Subcutaneous abdominal adipose tissue (tissue), 5 donors: ENCODE results near the gene PPIL6.

Experiments
- H3K27ac ChIP-seq: one replicate; pipeline ENCODE4 v1.7.0; 2013; ENCODE audit warnings: low read depth, mild to moderate bottlenecking, inconsistent platforms, low read length, moderate library complexity
- H3K27me3 ChIP-seq, 5 donors: one replicate each; pipeline ENCODE4 v1.7.0; 2013; ENCODE audit warnings: low read length in 5 of 5, inconsistent platforms in 1 of 5; ENCODE audit not compliant: control insufficient read depth in 5 of 5, insufficient read depth in 4 of 5
- H3K36me3 ChIP-seq, 5 donors: one replicate each; pipeline ENCODE4 v1.7.0; 2013; ENCODE audit warnings: low read length in 5 of 5; ENCODE audit not compliant: control insufficient read depth in 5 of 5, insufficient read depth in 5 of 5
- H3K4me1 ChIP-seq, 5 donors: one replicate each; pipeline ENCODE4 v1.7.0; 2013; ENCODE audit warnings: low read length in 5 of 5, mild to moderate bottlenecking in 3 of 5, moderate library complexity in 1 of 5; ENCODE audit not compliant: control insufficient read depth in 5 of 5, insufficient read depth in 5 of 5
- H3K4me3 ChIP-seq, 5 donors: one replicate each; pipeline ENCODE4 v1.7.0; 2013; ENCODE audit warnings: low read length in 5 of 5, low read depth in 1 of 5
- H3K9ac ChIP-seq, 5 donors: one replicate each; pipeline ENCODE4 v1.7.0; 2013; ENCODE audit warnings: low read length in 5 of 5, mild to moderate bottlenecking in 4 of 5, moderate library complexity in 3 of 5
- H3K9me3 ChIP-seq, 5 donors: one replicate each; pipeline ENCODE4 v1.7.0; 2013; ENCODE audit warnings: low read length in 5 of 5; ENCODE audit not compliant: control insufficient read depth in 5 of 5
- donor health status: healthy.
- donor health status: healthy.
- donor health status: healthy.
- donor health status: healthy.
- donor health status: healthy.

PPIL6 gene

DNA sequence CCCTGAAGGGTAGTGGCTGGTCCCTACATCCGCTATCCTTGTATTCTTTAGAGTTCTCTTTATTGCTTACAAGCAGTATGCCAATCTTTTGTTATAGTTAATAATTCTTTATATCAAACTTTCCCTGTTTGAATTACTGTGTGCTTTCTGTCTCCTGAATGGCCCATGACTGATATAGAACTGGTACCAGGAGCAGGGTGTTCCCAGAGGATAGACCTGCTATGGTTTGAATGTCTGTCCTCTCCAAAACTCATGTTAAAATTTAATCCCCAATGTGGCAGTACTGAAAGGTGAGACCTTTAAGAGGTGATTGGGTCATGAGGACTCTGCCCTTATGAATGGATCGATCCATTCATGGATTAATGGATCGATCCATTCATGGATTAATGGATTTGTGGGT, 84.2 kb downstream of the PPIL6 start:
- H3K4me1 ChIP-seq: peaks cover 0 to 23% (median 18%) of the 10 kb centered on the region in 5 donors
- H3K9ac ChIP-seq: no peak overlapping the region
- no peak overlapping the region for H3K27ac ChIP-seq
- H3K36me3 ChIP-seq: peaks cover 24 to 67% (median 44%) of the 10 kb centered on the region in 5 donors
- no peak overlapping the region for H3K4me3 ChIP-seq
- H3K27me3 ChIP-seq: no peaks in the 10 kb centered on the region
- peaks cover 0 to 7% (median 0%) of the 10 kb centered on the region in 5 donors for H3K9me3 ChIP-seq

DNA sequence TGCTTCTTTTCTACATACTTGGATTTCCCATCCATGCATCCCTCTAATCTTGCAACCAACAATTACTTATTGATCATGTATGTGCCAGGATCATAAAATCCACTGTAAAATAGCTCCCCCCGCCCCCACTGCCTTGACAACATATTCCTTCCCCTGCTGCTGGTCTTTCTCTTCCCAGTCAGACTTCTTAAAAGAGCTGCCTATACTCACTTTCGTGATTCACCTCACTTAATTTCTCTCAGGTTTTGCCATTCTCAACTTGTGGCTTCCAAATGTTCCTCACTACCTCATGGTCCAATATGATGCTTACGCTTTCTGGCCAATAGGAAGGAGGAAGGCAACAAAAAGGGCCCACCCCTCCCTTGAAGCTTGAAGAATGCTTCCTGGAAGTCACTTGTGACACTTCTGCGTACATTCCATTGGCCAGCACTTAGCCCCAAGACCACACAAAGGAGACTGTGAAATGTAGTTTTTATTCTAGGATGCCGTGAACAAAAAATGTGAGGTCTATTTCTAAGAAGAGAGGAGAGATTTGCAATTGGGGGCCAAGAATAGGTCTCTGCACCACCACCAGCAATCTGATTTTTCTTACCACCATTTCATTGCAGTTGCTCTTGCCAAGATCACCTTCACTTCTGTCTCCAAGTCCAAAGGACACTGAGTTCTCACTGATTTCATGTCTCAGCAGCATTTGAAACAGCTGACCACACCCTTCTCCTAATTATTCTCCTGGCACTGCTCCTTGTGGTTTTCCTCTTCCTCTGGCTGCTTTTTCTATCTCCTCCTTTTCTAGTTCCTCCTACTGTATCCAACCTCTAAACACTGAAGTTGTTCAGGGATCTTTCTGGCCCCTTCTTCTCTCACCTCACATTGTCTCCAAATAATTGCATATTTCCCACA, 88.9 kb downstream of the PPIL6 start:
- Histone ChIP-seq H3K27ac (no peak overlapping the region), H3K27me3 (no peaks in the 10 kb centered on the region), H3K4me1 (peaks cover 2 to 45% (median 30%) of the 10 kb centered on the region in 5 donors)

DNA sequence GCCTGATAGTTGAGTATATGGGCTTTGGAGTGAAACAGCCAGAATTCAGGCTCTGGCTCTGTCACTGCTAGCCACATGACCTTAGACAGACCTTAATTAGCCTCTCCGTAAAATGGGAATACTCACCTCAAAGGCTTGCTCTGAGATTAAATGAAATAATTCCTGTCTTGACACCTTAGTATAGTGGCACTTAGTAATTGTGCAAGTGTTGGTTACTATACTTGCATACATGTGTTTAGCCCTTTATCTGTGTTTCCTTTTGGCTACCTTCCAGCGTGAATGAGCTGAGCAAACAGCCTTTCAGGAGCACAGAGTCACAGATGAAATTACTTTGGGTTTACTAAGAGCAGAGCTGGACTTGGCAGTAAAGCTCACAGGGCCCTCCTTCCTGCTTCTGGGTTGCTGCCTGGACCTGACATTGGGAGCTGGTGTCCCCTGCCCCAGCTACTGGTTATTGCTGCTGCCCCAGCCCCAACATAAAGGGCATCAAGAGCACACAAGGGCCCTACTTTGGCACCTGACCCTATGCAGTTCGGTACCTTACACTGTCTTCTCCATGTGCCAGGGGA, 90.9 kb downstream of the PPIL6 start:
- H3K4me3 ChIP-seq: no peak overlapping the region
- H3K4me1 ChIP-seq: peaks cover 2 to 45% (median 30%) of the 10 kb centered on the region in 5 donors
- H3K27me3 ChIP-seq: no peaks in the 10 kb centered on the region
- no peaks in the 10 kb centered on the region for H3K9me3 ChIP-seq
- H3K36me3 ChIP-seq: peaks cover 3 to 8% (median 6%) of the 10 kb centered on the region in 5 donors
- H3K27ac ChIP-seq: peak overlapping the region; percentile 14
- peak overlapping the region in 2 of 5 donors; percentile 26 to 32 for H3K9ac ChIP-seq

More for the DNA sequence above, 88.9 kb downstream of the PPIL6 start:
- Histone ChIP-seq H3K4me3 (no peak overlapping the region), H3K36me3 (peaks cover 8 to 27% (median 17%) of the 10 kb centered on the region in 5 donors), H3K9me3 (peaks cover 0 to 5% (median 0%) of the 10 kb centered on the region in 5 donors), H3K9ac (no peak overlapping the region)

DNA sequence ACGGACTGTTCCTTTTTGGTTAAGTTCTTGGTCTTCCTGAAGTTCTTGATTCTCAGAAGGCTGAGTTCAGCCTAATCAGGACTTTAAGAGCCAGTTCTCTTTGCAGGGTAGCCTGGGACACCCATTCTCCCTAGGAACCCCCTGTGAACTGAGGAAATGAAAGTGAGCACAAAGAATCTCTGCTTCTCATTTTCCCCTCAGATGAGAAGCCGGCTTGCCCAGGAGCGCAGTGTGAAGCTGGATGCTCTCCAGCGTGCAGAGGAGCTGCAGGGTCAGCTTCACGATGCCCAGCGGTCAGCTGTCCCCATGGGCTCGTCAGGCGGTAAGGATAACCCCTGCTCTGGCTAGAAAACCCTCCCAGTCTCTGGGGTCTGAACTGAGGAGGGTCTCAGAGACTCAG, 92.2 kb downstream of the PPIL6 start:
- no peaks in the 10 kb centered on the region for H3K9me3 ChIP-seq
- no peaks in the 10 kb centered on the region for H3K27me3 ChIP-seq
- peaks cover 0 to 2% (median 0%) of the 10 kb centered on the region in 5 donors for H3K36me3 ChIP-seq
- H3K9ac ChIP-seq: no peak overlapping the region
- no peak overlapping the region for H3K4me3 ChIP-seq
- H3K4me1 ChIP-seq: peaks cover 2 to 45% (median 30%) of the 10 kb centered on the region in 5 donors
- H3K27ac ChIP-seq: no peak overlapping the region

DNA sequence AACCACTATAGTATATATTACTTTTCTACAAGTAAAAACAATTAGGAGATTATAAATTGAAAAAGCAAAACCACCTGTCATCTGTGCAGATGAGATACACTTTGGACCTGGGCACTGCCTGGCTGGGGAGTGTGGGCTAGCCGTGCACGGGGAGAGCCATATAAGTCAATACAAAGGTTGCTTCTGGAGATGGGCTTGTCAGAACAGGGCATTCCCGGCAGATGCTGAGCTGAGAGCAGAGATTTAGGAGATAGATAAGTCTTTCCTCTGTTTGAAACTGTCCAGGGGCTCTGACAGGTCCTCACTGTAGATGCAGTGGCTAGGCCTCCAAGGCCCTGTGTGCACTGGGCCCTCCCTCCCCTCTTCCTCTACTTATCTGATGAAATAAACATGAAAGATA, 92.6 kb downstream of the PPIL6 start:
- Histone ChIP-seq H3K27ac (no peak overlapping the region), H3K27me3 (no peaks in the 10 kb centered on the region), H3K4me1 (peaks cover 2 to 46% (median 30%) of the 10 kb centered on the region in 5 donors), H3K36me3 (no peaks in the 10 kb centered on the region), H3K9ac (no peak overlapping the region), H3K9me3 (no peaks in the 10 kb centered on the region), H3K4me3 (no peak overlapping the region)

DNA sequence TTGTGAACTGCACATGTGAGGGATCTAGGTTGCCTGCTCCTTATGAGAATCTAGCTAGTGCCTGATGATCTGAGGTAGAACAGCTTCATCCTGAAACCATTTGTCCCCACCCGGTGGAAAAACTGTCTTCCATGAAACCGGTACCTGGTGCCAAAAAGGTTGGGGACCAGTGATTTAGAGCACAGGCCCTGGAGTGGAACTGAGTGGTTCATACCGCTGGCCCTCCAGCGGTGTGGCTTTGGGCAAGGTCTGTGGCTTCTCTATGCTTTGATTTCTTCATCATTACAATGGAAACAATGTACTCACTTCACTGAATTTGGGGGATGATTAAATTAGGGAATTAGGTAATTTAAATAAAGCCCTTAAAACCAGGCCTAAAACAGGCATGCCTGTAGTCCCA, 94.4 kb downstream of the PPIL6 start:
- no peak overlapping the region for H3K4me3 ChIP-seq
- H3K9me3 ChIP-seq: no peaks in the 10 kb centered on the region
- peaks cover 3 to 40% (median 25%) of the 10 kb centered on the region in 5 donors for H3K4me1 ChIP-seq
- H3K36me3 ChIP-seq: no peaks in the 10 kb centered on the region
- no peaks in the 10 kb centered on the region for H3K27me3 ChIP-seq
- no peak overlapping the region for H3K9ac ChIP-seq
- H3K27ac ChIP-seq: no peak overlapping the region

DNA sequence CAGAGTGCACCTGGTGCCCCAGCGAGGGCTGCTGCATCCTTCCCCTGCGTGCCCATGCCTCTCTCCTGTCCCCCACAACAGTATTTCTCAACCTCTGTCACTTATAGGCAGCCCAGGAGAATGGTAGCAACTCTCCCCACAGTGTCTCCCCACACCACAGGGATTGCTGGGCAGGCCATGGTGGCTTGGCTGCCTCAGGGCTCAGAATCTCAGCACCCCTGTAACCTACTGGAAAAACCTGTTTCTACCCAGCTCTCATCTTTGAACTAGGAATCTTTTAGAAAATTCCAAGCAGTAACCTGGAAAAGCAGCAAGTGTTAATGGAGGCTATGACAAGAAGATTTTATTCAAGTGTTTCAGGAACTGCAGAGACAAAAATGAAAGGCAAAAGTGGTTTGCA, 96.2 kb downstream of the PPIL6 start:
- Histone ChIP-seq H3K27ac (no peak overlapping the region), H3K27me3 (no peaks in the 10 kb centered on the region)

DNA sequence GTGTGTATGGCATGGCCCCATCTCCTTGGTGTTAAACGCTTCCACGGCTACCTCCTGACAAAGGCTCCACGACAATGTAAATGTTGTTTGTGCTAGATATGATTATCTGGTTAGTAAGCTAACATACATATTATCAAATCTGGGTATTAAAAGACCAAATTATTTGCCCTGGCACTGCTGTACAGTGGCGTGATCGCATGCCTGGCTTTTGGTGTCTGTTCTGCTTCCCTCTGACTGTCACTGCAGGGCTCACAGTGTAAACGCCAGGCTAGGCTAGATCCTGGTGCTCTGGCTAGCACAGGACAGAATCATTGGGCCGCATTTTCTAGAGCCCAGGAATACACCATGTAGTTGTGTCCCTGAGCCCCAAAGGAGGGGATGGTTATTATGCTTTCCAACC, 96.9 kb downstream of the PPIL6 start:
- Histone ChIP-seq H3K9ac (no peak overlapping the region), H3K4me3 (no peak overlapping the region), H3K27me3 (no peaks in the 10 kb centered on the region), H3K4me1 (peaks cover 4 to 26% (median 13%) of the 10 kb centered on the region in 5 donors), H3K9me3 (no peaks in the 10 kb centered on the region), H3K27ac (no peak overlapping the region), H3K36me3 (no peaks in the 10 kb centered on the region)

More for the DNA sequence above, 96.2 kb downstream of the PPIL6 start:
- Histone ChIP-seq H3K4me3 (no peak overlapping the region), H3K9me3 (no peaks in the 10 kb centered on the region), H3K4me1 (peaks cover 4 to 27% (median 15%) of the 10 kb centered on the region in 5 donors), H3K36me3 (no peaks in the 10 kb centered on the region), H3K9ac (no peak overlapping the region)

DNA sequence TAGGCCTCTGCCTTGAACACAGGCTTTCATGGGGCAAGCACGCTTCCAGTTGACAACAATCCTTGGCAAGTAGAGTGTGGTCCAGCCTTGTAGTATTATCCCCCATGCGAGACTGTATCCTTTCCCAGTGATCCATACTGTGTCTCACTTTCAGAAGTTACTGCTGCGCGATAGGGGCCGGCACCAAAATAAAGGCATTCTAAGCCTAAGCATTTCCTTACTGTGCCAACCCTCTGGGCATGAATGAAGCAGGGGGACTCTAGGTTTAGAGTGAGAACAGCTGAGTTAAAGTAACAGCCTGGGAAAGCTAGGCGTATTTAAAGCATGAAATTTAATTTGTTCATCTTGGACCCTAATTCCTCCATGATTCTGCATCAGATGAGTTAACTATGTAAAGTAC, 97.5 kb downstream of the PPIL6 start:
- Histone ChIP-seq H3K9ac (no peak overlapping the region), H3K9me3 (no peaks in the 10 kb centered on the region), H3K27ac (no peak overlapping the region), H3K27me3 (no peaks in the 10 kb centered on the region), H3K4me3 (no peak overlapping the region), H3K36me3 (no peaks in the 10 kb centered on the region), H3K4me1 (peaks cover 4 to 26% (median 12%) of the 10 kb centered on the region in 5 donors)

DNA sequence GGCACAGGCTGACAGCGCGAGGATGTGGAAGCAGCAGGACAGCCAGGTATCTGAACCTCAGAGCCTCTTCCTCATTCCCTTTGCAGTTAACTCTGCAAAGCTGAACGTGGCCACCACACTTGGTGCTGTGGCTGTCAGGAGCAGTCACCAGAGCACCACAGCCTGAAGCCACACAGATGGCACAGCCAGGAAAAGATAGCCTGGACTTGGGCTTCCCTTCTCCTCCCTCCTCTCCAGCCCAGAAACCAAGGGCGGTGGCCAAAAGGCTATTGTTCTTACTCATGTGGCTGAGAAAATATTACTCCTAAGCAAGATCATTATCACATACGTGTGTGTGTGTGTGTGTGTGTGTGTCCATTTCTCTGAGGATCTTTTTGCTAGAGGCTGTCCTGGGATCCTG, 97.9 kb downstream of the PPIL6 start:
- no peak overlapping the region for H3K27ac ChIP-seq
- H3K4me3 ChIP-seq: no peak overlapping the region
- peaks cover 4 to 23% (median 12%) of the 10 kb centered on the region in 5 donors for H3K4me1 ChIP-seq
- H3K9me3 ChIP-seq: no peaks in the 10 kb centered on the region
- H3K9ac ChIP-seq: no peak overlapping the region
- H3K36me3 ChIP-seq: no peaks in the 10 kb centered on the region
- no peaks in the 10 kb centered on the region for H3K27me3 ChIP-seq
